22Rv1 (cell line): ENCODE results near the gene RFX7.

Experiments
- ZFX ChIP-seq: fragments of 450-650 bp; IDR thresholded peaks from 2 replicates; pipeline ENCODE4 v1.6.1; 2017; ENCODE audit warnings: antibody characterized with exemption, borderline replicate concordance
- TF ChIP-seq, protein P1 (sequence below): fragments of 450-650 bp; IDR thresholded peaks from 2 replicates; pipeline ENCODE4 v1.5.1; 2017; ENCODE audit warnings: mild to moderate bottlenecking

- TF ChIP-seq, protein P1, sequence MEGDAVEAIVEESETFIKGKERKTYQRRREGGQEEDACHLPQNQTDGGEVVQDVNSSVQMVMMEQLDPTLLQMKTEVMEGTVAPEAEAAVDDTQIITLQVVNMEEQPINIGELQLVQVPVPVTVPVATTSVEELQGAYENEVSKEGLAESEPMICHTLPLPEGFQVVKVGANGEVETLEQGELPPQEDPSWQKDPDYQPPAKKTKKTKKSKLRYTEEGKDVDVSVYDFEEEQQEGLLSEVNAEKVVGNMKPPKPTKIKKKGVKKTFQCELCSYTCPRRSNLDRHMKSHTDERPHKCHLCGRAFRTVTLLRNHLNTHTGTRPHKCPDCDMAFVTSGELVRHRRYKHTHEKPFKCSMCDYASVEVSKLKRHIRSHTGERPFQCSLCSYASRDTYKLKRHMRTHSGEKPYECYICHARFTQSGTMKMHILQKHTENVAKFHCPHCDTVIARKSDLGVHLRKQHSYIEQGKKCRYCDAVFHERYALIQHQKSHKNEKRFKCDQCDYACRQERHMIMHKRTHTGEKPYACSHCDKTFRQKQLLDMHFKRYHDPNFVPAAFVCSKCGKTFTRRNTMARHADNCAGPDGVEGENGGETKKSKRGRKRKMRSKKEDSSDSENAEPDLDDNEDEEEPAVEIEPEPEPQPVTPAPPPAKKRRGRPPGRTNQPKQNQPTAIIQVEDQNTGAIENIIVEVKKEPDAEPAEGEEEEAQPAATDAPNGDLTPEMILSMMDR: no peak
- TF ChIP-seq ZFX: no peak
Measured at GRCh38 chr15:56099311-56099710, 144.4 kb downstream of the RFX7 start.
